ENCODE data around the gene TUBA8. TPM values are rescaled to one million over a fixed set of nuclear protein-coding genes. Genes with fewer than 3 reads are reported as not detected.
"Not testable (repeated sequence)": the region's sequence is repeated elsewhere in the genome, so short reads cannot be mapped to it uniquely, and the experiment has no call there.

The TUBA8 gene
- total and polyA plus RNA-seq, 2 donors: 1.5 to 4.5 TPM

GRCh38 chr22:18144105-18144504, 33.5 kb downstream of the TUBA8 start:
- no peak overlapping the region for H3K4me3 ChIP-seq (ENCODE audit: low read depth, low read length)
- H3K4me1 ChIP-seq (ENCODE audit: insufficient read depth): no peaks in the 10 kb centered on the region
- no peaks in the 10 kb centered on the region for H3K36me3 ChIP-seq (ENCODE audit: insufficient read depth)
- DNase-seq (ENCODE audit: extremely low spot score): no peak
- H3K27ac ChIP-seq (ENCODE audit: low read depth): no peak overlapping the region

DNA sequence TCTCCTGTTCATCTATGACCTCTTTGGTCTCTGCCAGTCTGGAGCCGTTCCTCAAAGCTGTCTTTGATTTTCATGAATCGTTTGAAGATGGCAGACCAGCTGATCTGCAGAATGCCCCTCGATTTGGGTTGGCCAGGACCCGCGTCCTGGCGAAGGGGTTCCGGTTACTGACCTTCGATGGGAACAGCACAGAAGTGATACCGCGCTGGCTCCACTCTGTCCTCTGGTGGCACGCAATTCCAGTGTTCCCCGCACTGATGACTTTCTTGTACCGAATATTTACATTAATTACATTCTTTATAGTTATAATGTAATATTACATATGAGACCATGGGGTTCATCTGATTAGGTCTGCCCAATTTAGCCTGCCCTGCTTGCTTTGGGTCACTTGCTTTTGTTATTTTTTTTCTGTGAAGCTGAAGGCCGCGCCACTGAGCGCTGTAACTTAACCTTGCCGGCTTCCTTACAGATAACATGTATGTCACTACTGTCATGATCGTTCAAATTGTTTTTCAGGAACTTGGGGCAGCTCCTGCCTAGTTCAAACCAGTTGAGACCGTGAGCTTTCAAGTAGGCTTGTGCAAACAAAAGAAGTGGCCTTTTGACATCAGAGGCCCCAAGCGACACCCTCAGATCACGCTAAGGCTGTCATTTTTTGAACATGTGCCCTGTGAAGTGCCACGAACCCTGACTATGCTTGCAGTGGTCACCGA, 35.2 kb downstream of the TUBA8 start:
- Histone ChIP-seq H3K36me3 (ENCODE audit: insufficient read depth) (no peaks in the 10 kb centered on the region), H3K27ac (ENCODE audit: low read depth) (no peak overlapping the region), H3K4me1 (ENCODE audit: insufficient read depth) (no peaks in the 10 kb centered on the region), H3K4me3 (ENCODE audit: low read depth, low read length) (no peak overlapping the region)
- no peak for DNase-seq (ENCODE audit: extremely low spot score)
- 85% methylated on average over 23 of the region's 23 CpGs for WGBS

- 96% methylated on average over 3 of the region's 3 CpGs for WGBS
- Histone ChIP-seq H3K4me1 (ENCODE audit: insufficient read depth) (no peaks in the 10 kb centered on the region), H3K27ac (ENCODE audit: low read depth) (no peak overlapping the region), H3K36me3 (ENCODE audit: insufficient read depth) (no peaks in the 10 kb centered on the region), H3K4me3 (ENCODE audit: low read depth, low read length) (no peak overlapping the region)
- DNase-seq (ENCODE audit: extremely low spot score): no peak
These were observed 35.8 kb downstream of the TUBA8 start for GRCh38 chr22:18146389-18146753.

GRCh38 chr22:18147791-18148190, 37.2 kb downstream of the TUBA8 start:
- Histone ChIP-seq H3K36me3 (ENCODE audit: insufficient read depth) (no peaks in the 10 kb centered on the region), H3K4me3 (ENCODE audit: low read depth, low read length) (no peak overlapping the region), H3K27ac (ENCODE audit: low read depth) (no peak overlapping the region), H3K4me1 (ENCODE audit: insufficient read depth) (no peaks in the 10 kb centered on the region)
- WGBS: 94% methylated on average over 5 of the region's 5 CpGs
- no peak for DNase-seq (ENCODE audit: extremely low spot score)

DNA sequence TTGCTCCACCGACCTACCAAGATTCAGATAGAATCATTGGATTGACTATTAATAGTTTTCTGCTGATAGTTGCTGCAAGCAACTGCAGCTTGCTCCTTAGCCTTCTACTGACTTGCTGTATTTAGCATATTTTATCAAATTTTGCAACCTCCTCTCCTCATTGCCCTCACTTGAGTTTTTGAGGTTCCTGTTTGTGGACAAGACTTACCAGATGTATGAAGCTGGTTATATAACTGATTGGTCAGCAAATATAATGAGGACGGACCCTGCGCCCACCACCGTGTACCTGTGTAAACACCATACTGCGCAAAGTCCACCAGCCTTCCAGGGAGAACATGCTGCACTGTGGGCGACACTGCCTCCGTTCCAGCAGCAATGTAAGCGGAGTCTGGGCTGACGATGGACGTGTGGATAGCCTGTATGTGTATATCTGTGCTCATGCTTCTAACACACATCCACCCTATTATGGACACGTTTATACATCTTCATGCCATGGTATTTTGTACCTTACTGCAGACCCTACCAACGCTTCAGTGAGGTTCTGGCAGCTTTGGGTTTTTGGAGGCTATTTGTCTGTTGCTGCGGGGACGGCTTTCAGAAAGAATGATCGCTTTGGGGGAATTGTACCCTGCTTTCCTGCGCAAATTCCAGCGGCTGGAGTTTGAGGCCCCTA, 37.8 kb downstream of the TUBA8 start:
- no peak overlapping the region for H3K27ac ChIP-seq (ENCODE audit: low read depth)
- H3K4me3 ChIP-seq (ENCODE audit: low read depth, low read length): no peak overlapping the region
- no peaks in the 10 kb centered on the region for H3K4me1 ChIP-seq (ENCODE audit: insufficient read depth)
- 91% methylated on average over 17 of the region's 17 CpGs for WGBS
- no peaks in the 10 kb centered on the region for H3K36me3 ChIP-seq (ENCODE audit: insufficient read depth)
- DNase-seq (ENCODE audit: extremely low spot score): no peak

DNA sequence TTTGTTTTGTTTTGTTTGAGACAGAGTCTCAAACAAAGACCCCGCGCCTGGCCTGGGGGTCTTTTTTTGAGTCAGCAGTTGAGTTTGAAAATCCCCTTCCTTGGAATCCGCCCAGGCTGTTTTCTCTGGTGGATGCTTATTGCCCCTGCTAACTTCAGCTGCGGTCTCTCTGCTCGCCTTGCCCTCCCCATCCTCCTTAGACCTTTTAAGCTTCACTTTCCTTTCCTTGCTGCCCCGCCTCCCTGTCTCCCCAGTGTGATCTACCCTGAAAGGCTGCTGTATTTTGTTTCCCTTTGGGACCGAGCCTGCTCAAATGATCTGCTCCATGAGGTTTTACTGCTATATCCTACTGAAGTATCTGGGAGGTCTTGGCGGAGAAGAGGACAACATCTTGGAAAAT, 41.9 kb downstream of the TUBA8 start:
- Histone ChIP-seq H3K27ac (ENCODE audit: low read depth) (no peak overlapping the region), H3K4me1 (ENCODE audit: insufficient read depth) (no peaks in the 10 kb centered on the region), H3K36me3 (ENCODE audit: insufficient read depth) (no peaks in the 10 kb centered on the region), H3K4me3 (ENCODE audit: low read depth, low read length) (no peak overlapping the region)
- WGBS: 88% methylated on average over 8 of the region's 8 CpGs
- no peak for DNase-seq (ENCODE audit: extremely low spot score)

DNA sequence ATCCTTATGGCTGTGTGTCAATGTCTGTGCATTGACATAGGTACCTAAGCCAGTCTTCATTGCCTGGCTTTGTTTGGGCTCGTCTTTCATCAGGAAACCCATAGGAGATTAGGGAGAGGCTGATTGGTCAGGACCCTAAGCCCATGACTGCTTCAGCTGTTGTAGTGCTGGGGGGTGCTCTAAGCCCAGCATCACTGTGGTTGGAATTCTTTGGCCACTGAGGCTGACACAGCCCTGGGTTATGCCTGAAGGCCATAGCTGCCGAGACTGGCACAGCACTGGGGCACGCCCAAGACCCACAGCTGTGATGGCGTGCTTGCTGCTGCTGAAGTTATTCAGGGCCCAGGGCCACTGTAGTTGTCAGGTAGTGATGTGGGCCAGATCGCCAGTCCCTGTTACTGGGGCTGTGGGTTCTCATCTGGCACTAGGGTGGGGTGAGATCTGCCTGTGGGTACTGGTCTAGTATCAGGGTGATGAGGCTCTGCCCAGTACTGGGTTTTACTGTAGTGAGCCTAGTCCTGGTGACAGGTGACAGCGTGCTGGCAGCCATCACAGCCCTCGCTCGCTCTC, 44.3 kb downstream of the TUBA8 start:
- DNase-seq (ENCODE audit: extremely low spot score): no peak
- no peak overlapping the region for H3K27ac ChIP-seq (ENCODE audit: low read depth)
- no peaks in the 10 kb centered on the region for H3K36me3 ChIP-seq (ENCODE audit: insufficient read depth)
- WGBS: 94% methylated on average over 8 of the region's 8 CpGs
- H3K4me3 ChIP-seq (ENCODE audit: low read depth, low read length): no peak overlapping the region
- H3K4me1 ChIP-seq (ENCODE audit: insufficient read depth): no peaks in the 10 kb centered on the region

- DNase-seq (ENCODE audit: extremely low spot score); H3K36me3 ChIP-seq (ENCODE audit: insufficient read depth); H3K4me3 ChIP-seq (ENCODE audit: low read depth, low read length); H3K4me1 ChIP-seq (ENCODE audit: insufficient read depth); H3K27ac ChIP-seq (ENCODE audit: low read depth): not testable (repeated sequence)
- WGBS: 96% methylated on average over 34 of the region's 34 CpGs
These were observed 44.9 kb downstream of the TUBA8 start for GRCh38 chr22:18155546-18155945.

DNA sequence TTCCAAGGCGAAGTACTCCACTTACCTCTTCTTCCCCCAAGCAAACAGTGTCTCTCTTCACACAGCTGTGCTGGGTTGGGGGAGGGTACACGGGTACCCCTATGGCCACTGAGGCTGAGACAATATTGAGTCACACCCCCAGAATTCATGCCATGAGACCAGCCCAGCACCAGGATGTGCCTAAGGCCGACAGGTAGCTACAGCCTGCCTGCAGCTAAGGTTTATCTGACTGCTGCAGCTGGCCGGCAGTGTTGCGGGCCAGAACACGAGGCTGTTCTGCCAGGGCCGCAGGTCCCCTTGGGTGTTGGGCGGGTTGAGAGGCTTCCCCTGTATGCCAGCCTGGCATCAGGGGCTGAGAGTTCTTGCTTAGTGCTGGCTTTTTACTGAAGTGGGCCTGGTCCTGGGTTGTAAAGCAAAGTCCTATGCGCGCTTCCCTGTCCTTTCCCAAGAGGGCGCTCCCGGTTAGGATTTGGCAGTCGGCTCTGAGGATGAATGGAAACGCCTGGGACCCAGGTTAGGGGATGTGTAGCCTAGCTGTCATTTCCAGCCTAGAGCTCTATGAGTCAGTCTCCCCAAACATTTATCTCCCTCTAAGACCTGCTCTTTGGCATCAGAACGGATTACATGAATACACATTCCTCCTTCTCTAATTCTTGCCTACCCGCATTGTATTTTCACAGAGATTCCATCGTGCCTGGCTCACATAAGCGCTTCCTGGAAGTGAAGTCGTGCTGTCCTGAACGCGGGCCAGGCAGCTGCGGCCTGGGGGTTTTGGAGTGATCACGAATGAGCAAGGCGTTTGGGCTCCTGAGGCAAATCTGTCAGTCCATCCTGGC, 46.5 kb downstream of the TUBA8 start:
- WGBS: 31% methylated on average over 24 of the region's 24 CpGs
- Histone ChIP-seq H3K36me3 (ENCODE audit: insufficient read depth) (no peaks in the 10 kb centered on the region), H3K27ac (ENCODE audit: low read depth) (no peak overlapping the region), H3K4me1 (ENCODE audit: insufficient read depth) (no peaks in the 10 kb centered on the region), H3K4me3 (ENCODE audit: low read depth, low read length) (no peak overlapping the region)
- DNase-seq (ENCODE audit: extremely low spot score): peak; percentile 39

DNA sequence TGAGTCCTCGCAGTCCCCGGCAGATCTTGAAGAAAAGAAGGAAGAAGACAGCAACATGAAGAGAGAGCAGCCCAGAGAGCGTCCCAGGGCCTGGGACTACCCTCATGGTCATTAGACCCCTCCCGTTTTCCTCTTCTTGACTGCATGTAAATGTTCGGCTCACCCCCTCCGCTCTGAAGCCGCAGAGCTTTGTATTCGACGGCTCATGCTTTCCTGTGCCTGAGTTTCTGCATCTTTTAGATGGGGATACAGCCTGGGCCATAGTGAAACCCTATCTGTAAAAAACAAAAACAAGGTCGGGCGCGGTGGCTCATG, 47.1 kb downstream of the TUBA8 start:
- 55% methylated on average over 12 of the region's 12 CpGs for WGBS
- Histone ChIP-seq H3K4me3 (ENCODE audit: low read depth, low read length) (no peak overlapping the region), H3K4me1 (ENCODE audit: insufficient read depth) (no peaks in the 10 kb centered on the region), H3K27ac (ENCODE audit: low read depth) (no peak overlapping the region), H3K36me3 (ENCODE audit: insufficient read depth) (no peaks in the 10 kb centered on the region)
- no peak for DNase-seq (ENCODE audit: extremely low spot score)

DNA sequence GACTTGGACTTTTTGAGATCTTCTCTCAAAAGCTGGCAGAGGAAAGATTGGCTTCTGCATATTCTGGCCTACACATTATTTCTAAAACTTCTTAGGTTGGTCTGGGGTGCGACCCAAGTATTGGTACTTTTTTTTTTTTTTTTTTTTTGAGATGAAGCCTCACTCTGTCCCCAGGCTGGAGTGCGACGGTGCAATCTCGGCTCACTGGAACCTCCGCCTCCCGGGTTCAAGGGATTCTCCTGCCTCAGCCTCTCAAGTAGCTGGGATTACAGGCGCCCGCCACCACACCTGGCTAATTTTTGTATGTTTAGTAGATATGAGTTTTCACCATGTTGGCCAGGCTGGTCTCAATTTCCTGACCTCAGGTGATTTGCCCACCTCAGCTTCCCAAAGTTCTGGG, 50.0 kb downstream of the TUBA8 start:
- H3K27ac ChIP-seq (ENCODE audit: low read depth); DNase-seq (ENCODE audit: extremely low spot score); H3K4me3 ChIP-seq (ENCODE audit: low read depth, low read length); H3K4me1 ChIP-seq (ENCODE audit: insufficient read depth); H3K36me3 ChIP-seq (ENCODE audit: insufficient read depth): not testable (repeated sequence)
- 91% methylated on average over 8 of the region's 8 CpGs for WGBS

DNA sequence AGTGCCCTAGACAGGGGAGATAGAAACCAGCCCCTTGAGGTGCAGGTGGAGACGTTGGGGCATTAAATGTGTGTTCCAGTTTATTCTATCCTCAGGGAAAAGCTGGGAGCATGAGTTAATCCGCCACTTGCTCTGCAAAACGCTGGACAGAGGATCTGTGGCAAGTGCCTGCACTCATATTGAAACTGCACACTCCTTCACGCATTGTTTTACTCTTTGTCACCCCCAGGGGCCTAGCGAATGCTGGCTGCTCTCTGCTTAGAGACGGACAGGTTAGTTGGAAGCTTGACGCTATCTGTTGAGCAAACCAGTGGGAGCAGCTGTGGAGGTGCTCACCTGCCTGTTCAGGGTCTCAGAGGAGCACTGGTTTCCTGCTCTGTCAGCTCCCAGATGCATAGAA, 53.2 kb downstream of the TUBA8 start:
- not testable (repeated sequence) for H3K27ac ChIP-seq (ENCODE audit: low read depth); H3K4me3 ChIP-seq (ENCODE audit: low read depth, low read length); DNase-seq (ENCODE audit: extremely low spot score); H3K4me1 ChIP-seq (ENCODE audit: insufficient read depth); H3K36me3 ChIP-seq (ENCODE audit: insufficient read depth)
- 80% methylated on average over 7 of the region's 7 CpGs for WGBS

DNA sequence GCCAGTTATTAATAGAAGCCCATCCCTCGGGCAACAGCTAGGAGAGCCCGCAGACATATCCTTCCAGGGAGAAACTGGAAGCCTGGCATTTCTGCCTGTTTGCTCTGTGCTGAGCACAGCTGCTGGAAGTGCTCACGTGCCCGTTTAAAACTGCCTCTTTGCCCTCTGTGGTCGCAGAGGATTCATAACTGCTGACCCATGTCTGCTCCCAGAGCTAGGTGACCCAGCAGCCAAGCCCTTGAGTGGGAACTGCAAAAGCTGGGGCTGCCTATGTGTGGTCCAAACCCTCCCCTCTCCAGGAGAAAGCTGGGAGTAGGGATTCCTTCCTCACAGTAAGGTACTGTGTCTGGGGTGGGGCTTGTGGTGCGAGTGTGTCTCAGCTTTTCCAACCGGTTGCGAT, 54.0 kb downstream of the TUBA8 start:
- 55% methylated on average over 8 of the region's 8 CpGs for WGBS

DNA sequence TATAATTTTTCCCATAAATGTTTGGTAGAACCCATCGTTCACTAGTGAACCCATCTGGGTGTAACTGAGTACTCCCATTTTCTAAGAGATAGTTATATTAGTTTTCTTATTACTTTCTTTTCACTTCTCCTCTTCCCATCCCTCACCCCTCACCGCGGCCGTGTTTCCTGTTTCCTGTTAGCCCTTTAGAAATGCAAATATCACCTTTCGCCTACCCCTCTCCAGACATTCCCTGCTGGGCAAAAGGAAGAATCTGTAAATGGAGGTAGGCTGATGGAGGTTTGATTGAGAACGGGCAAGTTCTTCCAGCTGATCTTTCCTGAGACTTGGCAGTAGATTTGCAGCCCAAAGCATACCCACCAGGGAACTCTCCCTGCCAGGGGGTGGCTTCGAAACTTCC, 54.7 kb downstream of the TUBA8 start:
- not testable (repeated sequence) for H3K27ac ChIP-seq (ENCODE audit: low read depth); H3K36me3 ChIP-seq (ENCODE audit: insufficient read depth); H3K4me1 ChIP-seq (ENCODE audit: insufficient read depth); H3K4me3 ChIP-seq (ENCODE audit: low read depth, low read length); DNase-seq (ENCODE audit: extremely low spot score)
- WGBS: 77% methylated on average over 3 of the region's 7 CpGs

More for the DNA sequence above, 54.0 kb downstream of the TUBA8 start:
- not testable (repeated sequence) for DNase-seq (ENCODE audit: extremely low spot score); H3K36me3 ChIP-seq (ENCODE audit: insufficient read depth); H3K27ac ChIP-seq (ENCODE audit: low read depth); H3K4me3 ChIP-seq (ENCODE audit: low read depth, low read length); H3K4me1 ChIP-seq (ENCODE audit: insufficient read depth)
